HG02642 (cell line): ENCODE results near the gene NMNAT3.

Source experiments
- ATAC-seq: cut with Tn5 transposase; IDR thresholded peaks from one replicate; pipeline ENCODE4 v1.9.1; 2021; ENCODE audit warnings: mild to moderate bottlenecking; ENCODE audit not compliant: unreplicated experiment, poor library complexity

The NMNAT3 gene

GRCh38 chr3:139676632-139677387 lies 962 bp downstream of the NMNAT3 start:
- no peak for ATAC-seq

GRCh38 chr3:139676108-139676507 lies 1.7 kb downstream of the NMNAT3 start:
- ATAC-seq = no peak

- no peak for ATAC-seq
Measured at GRCh38 chr3:139675327-139675726, 2.4 kb downstream of the NMNAT3 start.

- ATAC-seq = no peak
Measured at GRCh38 chr3:139674571-139675260, 3.1 kb downstream of the NMNAT3 start.

GRCh38 chr3:139672884-139673283 lies 4.9 kb downstream of the NMNAT3 start:
- no peak for ATAC-seq

- ATAC-seq = no peak
Measured at GRCh38 chr3:139671863-139672646, 5.7 kb downstream of the NMNAT3 start.

- ATAC-seq = no peak
Measured at GRCh38 chr3:139671107-139671506, 6.7 kb downstream of the NMNAT3 start.

GRCh38 chr3:139670196-139670595 lies 7.6 kb downstream of the NMNAT3 start:
- ATAC-seq = no peak

- ATAC-seq = no peak
Measured at GRCh38 chr3:139668332-139668731, 9.4 kb downstream of the NMNAT3 start.

- ATAC-seq = no peak
Measured at GRCh38 chr3:139664958-139665357, 12.8 kb downstream of the NMNAT3 start.

GRCh38 chr3:139660269-139660668 lies 17.5 kb downstream of the NMNAT3 start:
- no peak for ATAC-seq

- ATAC-seq = no peak
Measured at GRCh38 chr3:139659511-139659910, 18.3 kb downstream of the NMNAT3 start.

GRCh38 chr3:139657936-139658335 lies 19.8 kb downstream of the NMNAT3 start:
- no peak for ATAC-seq

- no peak for ATAC-seq
Measured at GRCh38 chr3:139657434-139657833, 20.3 kb downstream of the NMNAT3 start.

GRCh38 chr3:139655909-139656595 lies 21.7 kb downstream of the NMNAT3 start:
- no peak for ATAC-seq

GRCh38 chr3:139654637-139655365 lies 23.0 kb downstream of the NMNAT3 start:
- ATAC-seq = no peak

GRCh38 chr3:139653582-139653981 lies 24.2 kb downstream of the NMNAT3 start:
- ATAC-seq = no peak

- no peak for ATAC-seq
Measured at GRCh38 chr3:139652561-139652960, 25.2 kb downstream of the NMNAT3 start.

- ATAC-seq = no peak
Measured at GRCh38 chr3:139647866-139648435, 29.8 kb downstream of the NMNAT3 start.

- no peak for ATAC-seq
Measured at GRCh38 chr3:139646512-139646911, 31.3 kb downstream of the NMNAT3 start.
